Left lung (tissue), 10 donors: Measurements from ENCODE around the gene AUTS2. TPM values are rescaled to one million over a fixed set of nuclear protein-coding genes. Genes with fewer than 3 reads are reported as not detected.

Experiments used
- ATAC-seq: fragments of 200-7000 bp; cut with Tn5 transposase; one replicate; pipeline ENCODE4 v1.9.1; 2020; ENCODE audit warnings: moderate library complexity
- DNase-seq, 4 donors: peaks; one replicate each; pipeline ENCODE4 v3.0.0-alpha.2; 2013 to 2020
- H3K27ac ChIP-seq, 2 donors: fragments of 200-600 bp; sonication (generic) in 1 of 2; one replicate each; pipeline versions ENCODE4 v1.5.0 to v1.8.0; 2020 to 2021
- H3K27me3 ChIP-seq, 2 donors: fragments of 200-600 bp; sonication (generic) in 1 of 2; one replicate each; pipeline versions ENCODE4 v1.5.0 to v1.8.0; 2020 to 2021
- H3K36me3 ChIP-seq, 2 donors: fragments of 200-600 bp; sonication (generic) in 1 of 2; one replicate each; pipeline versions ENCODE4 v1.5.0 to v1.8.0; 2020 to 2021
- H3K4me1 ChIP-seq, 2 donors: fragments of 200-600 bp; one replicate each; pipeline ENCODE4 v1.8.0; 2021
- H3K4me3 ChIP-seq, 2 donors: fragments of 200-600 bp; sonication (generic) in 1 of 2; one replicate each; pipeline versions ENCODE4 v1.5.0 to v1.8.0; 2020 to 2021; ENCODE audit warnings: mild to moderate bottlenecking in 1 of 2
- H3K9me3 ChIP-seq, 2 donors: fragments of 200-600 bp; sonication (generic) in 1 of 2; one replicate each; pipeline versions ENCODE4 v1.5.0 to v1.8.0; 2020 to 2021
- CTCF ChIP-seq, 2 donors: fragments of 200-600 bp; sonication (generic) in 1 of 2; IDR thresholded peaks; one replicate each; pipeline versions ENCODE4 v1.5.0 to v1.8.0; 2021; ENCODE audit warnings: antibody characterized with exemption in 2 of 2
- intact Hi-C, 2 donors: fragments of 100-400 bp; cut with DNase I; formaldehyde crosslinking; loops; one replicate each; pipeline versions ENCODE4 v1.11.2 to v1.14.2; 2022
- polyA plus RNA-seq, 6 donors: library from polyadenylated mRNA; unstranded; fragments of 120-200 nt; gene quantifications; one replicate each; pipeline ENCODE4 v1.2.1, GENCODE V29; 2013; ENCODE audit not compliant: insufficient read length in 6 of 6
- total RNA-seq, 2 donors: library from RNA; stranded (reverse); fragmentation: NEBNext Ultra II Directional; extraction: Animal tissue kit (Norgen Biotek cat#: 25700); gene quantifications; one replicate each; pipeline ENCODE4 v1.2.1, GENCODE V29; 2021
- donor health status: DM: no; HTN: yes; CAD: no.
- donor health status: DM: no; HTN: no; CAD: no.

The AUTS2 gene
- total and polyA plus RNA-seq, 8 donors: 40.4 to 119 (median 103) TPM

DNA sequence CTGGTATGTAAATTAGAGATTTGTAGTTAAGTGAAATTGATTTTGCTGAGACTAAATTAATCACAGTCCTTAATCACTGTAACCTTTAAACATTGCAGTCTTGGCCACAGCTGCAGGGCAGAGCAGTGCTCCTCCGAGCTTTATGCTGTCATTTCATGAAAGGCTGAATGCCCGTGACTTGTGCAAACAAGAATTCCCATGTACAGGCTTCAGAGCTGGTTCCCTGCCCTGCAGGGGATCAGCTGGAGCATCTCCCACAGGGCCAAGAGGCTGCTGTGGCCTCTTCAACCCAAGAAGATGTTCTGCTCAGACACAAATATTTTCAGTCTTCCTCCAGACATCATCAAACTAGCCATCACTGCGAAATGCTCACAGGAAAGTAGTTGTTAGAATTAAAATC lies 419.1 kb downstream of the AUTS2 start:
- Histone ChIP-seq H3K9me3 (no peaks in the 10 kb centered on the region), H3K4me3 (no peak overlapping the region), H3K4me1 (no peaks in the 10 kb centered on the region), H3K27me3 (no peaks in the 10 kb centered on the region), H3K36me3 (no peaks in the 10 kb centered on the region), H3K27ac (no peak overlapping the region)
- no peak for ATAC-seq
- intact Hi-C loops: no loop called here
- DNase-seq: no peak
- no peak for TF ChIP-seq CTCF (IDR thresholded peaks at IDR 0.05)

- H3K4me3 ChIP-seq: no peak overlapping the region
- H3K36me3 ChIP-seq: no peaks in the 10 kb centered on the region
- H3K27me3 ChIP-seq: no peaks in the 10 kb centered on the region
- intact Hi-C loops: no loop called here
- H3K27ac ChIP-seq: no peak overlapping the region
- H3K4me1 ChIP-seq: no peaks in the 10 kb centered on the region
- TF ChIP-seq CTCF (IDR thresholded peaks at IDR 0.05): no peak
- H3K9me3 ChIP-seq: no peaks in the 10 kb centered on the region
- ATAC-seq (no peak), DNase-seq (no peak)
Measured at GRCh38 chr7:70018700-70019099, 420.4 kb downstream of the AUTS2 start.

- TF ChIP-seq CTCF (IDR thresholded peaks at IDR 0.05): no peak
- no peaks in the 10 kb centered on the region for H3K4me1 ChIP-seq
- no peaks in the 10 kb centered on the region for H3K36me3 ChIP-seq
- peak; percentile 50 for ATAC-seq
- intact Hi-C loops: no loop called here
- H3K27me3 ChIP-seq: no peaks in the 10 kb centered on the region
- no peaks in the 10 kb centered on the region for H3K9me3 ChIP-seq
- no peak overlapping the region for H3K4me3 ChIP-seq
- no peak overlapping the region for H3K27ac ChIP-seq
- DNase-seq: no peak
Measured at GRCh38 chr7:70027867-70028266, 429.6 kb downstream of the AUTS2 start.

- Histone ChIP-seq H3K27me3 (no peaks in the 10 kb centered on the region), H3K4me1 (no peaks in the 10 kb centered on the region), H3K9me3 (no peaks in the 10 kb centered on the region), H3K4me3 (no peak overlapping the region), H3K27ac (no peak overlapping the region), H3K36me3 (no peaks in the 10 kb centered on the region)
- DNase-seq: no peak
- no peak for TF ChIP-seq CTCF (IDR thresholded peaks at IDR 0.05)
- peak; percentile 83 for ATAC-seq
- intact Hi-C loops: no loop called here
Measured at GRCh38 chr7:70028620-70029019, 430.3 kb downstream of the AUTS2 start.

GRCh38 chr7:70029993-70030392 lies 431.7 kb downstream of the AUTS2 start:
- no peaks in the 10 kb centered on the region for H3K27me3 ChIP-seq
- TF ChIP-seq CTCF (IDR thresholded peaks at IDR 0.05): no peak
- ATAC-seq (no peak), DNase-seq (no peak)
- H3K4me1 ChIP-seq: no peaks in the 10 kb centered on the region
- no peaks in the 10 kb centered on the region for H3K9me3 ChIP-seq
- no peak overlapping the region for H3K4me3 ChIP-seq
- H3K36me3 ChIP-seq: no peaks in the 10 kb centered on the region
- intact Hi-C loops: no loop called here
- no peak overlapping the region for H3K27ac ChIP-seq
